Kidney (tissue), 14 donors: ENCODE results near the gene TRAPPC4. TPM values are rescaled to one million over a fixed set of nuclear protein-coding genes. Genes with fewer than 3 reads are reported as not detected.
A peak's percentile ranks its signal among the peaks of the same experiment; 100 is the strongest.
"Not testable (repeated sequence)": the region's sequence is repeated elsewhere in the genome, so short reads cannot be mapped to it uniquely, and the experiment has no call there.

Experiments used
- DNase-seq, 5 donors: peaks; one replicate each; pipeline ENCODE4 v3.0.0-alpha.2; 2013 to 2020
- FAIRE-seq: peaks from 2 replicates; lab custom pipeline; 2012; peaks lifted over from hg19 to GRCh38; lab: Jason Lieb, UNC
- H3K27ac ChIP-seq, 2 donors: one replicate each; pipeline ENCODE4 v1.7.0; 2013; ENCODE audit warnings: low read depth in 2 of 2, low read length in 2 of 2, inconsistent platforms in 1 of 2
- H3K27me3 ChIP-seq: one replicate; pipeline ENCODE4 v1.7.1; 2013; ENCODE audit warnings: low read length, inconsistent platforms; ENCODE audit not compliant: control insufficient read depth, insufficient read depth
- H3K36me3 ChIP-seq, 3 donors: one replicate each; pipeline versions ENCODE4 v1.7.0 to v1.7.1; 2013; ENCODE audit warnings: low read length in 3 of 3, control low read depth in 1 of 3, inconsistent platforms in 1 of 3; ENCODE audit not compliant: insufficient read depth in 3 of 3, control insufficient read depth in 2 of 3
- H3K4me1 ChIP-seq, 3 donors: one replicate each; pipeline versions ENCODE4 v1.7.0 to v1.7.1; 2013; ENCODE audit warnings: low read length in 3 of 3, inconsistent platforms in 1 of 3, low read depth in 1 of 3; ENCODE audit not compliant: control insufficient read depth in 2 of 3, insufficient read depth in 2 of 3
- H3K4me3 ChIP-seq, 3 donors: one replicate each; pipeline versions ENCODE4 v1.7.0 to v1.8.1; 2013; ENCODE audit warnings: low read length in 3 of 3, control low read depth in 1 of 3, inconsistent platforms in 1 of 3
- H3K9ac ChIP-seq, 3 donors: one replicate each; pipeline versions ENCODE4 v1.7.0 to v1.7.1; 2013; ENCODE audit warnings: low read length in 3 of 3, control low read depth in 1 of 3, inconsistent platforms in 1 of 3
- H3K9me3 ChIP-seq, 3 donors: one replicate each; pipeline versions ENCODE4 v1.7.0 to v1.7.1; 2013; ENCODE audit warnings: low read length in 3 of 3, control low read depth in 1 of 3, inconsistent platforms in 1 of 3; ENCODE audit not compliant: control insufficient read depth in 2 of 3, insufficient read depth in 1 of 3
- intact Hi-C: fragments of 100-400 bp; cut with DNase I; formaldehyde crosslinking; loops from one replicate; pipeline ENCODE4 v1.11.1; 2022
- polyA plus RNA-seq: library from polyadenylated mRNA; stranded (reverse); fragments of 350-450 nt; fragmentation: Illumina TruSeq; extraction: RNeasy Lipid Tissue Mini Kit (QIAGEN cat#74804); gene quantifications from one replicate; pipeline ENCODE4 v1.2.3, GENCODE V29; 2014; ENCODE audit warnings: low read depth, low replicate concordance; ENCODE audit not compliant: insufficient read depth
- total RNA-seq: library from RNA; stranded (reverse); fragmentation: NEBNext Ultra II Directional; extraction: Animal tissue kit (Norgen Biotek cat#: 25700); gene quantifications from one replicate; pipeline ENCODE4 v1.2.1, GENCODE V29; 2021
- TF ChIP-seq, protein P1 (sequence below): IDR thresholded peaks from 3 replicates; pipeline ENCODE4 v1.5.1; 2012; ENCODE audit warnings: mild to moderate bottlenecking, moderate library complexity, borderline replicate concordance; ENCODE audit not compliant: insufficient read depth; ENCODE audit errors: extremely low read depth
- donor health status: control.
- donor health status: control.
- donor health status: control.
- donor health status: control.
- donor health status: control.
- donor health status: DM: yes; HTN: yes; CAD: no.
- donor health status: Normal renal cell carcinoma (clear cell type).

TRAPPC4 gene
- total and polyA plus RNA-seq, 2 donors from 2014 or later = 82.6 to 136 TPM

DNA sequence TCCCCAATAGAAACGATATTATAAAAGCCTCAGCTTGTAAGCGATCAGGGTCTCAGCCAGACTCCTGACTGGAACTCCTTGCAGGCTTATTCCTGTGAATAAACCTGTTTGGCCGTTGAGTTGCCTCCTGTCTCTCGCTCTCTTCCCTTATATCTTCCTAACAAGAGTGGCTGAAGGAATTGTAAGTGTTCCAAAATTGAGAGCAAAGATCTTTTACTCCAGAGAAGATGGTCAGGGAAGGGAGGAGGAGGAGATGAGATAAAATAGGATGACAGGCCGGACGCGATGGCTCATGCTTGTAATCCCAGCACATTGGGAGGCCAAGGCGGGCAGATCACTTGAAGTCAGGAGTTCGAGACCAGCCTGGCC, 13.3 kb downstream of the TRAPPC4 start:
- Histone ChIP-seq H3K9me3 (no peaks in the 10 kb centered on the region), H3K4me3 (no peak overlapping the region), H3K27ac (no peak overlapping the region), H3K9ac (no peak overlapping the region), H3K4me1 (peaks cover 5 to 24% (median 15%) of the 10 kb centered on the region in 3 donors), H3K36me3 (peaks cover 0 to 11% (median 8%) of the 10 kb centered on the region in 3 donors), H3K27me3 (no peaks in the 10 kb centered on the region)
- FAIRE-seq (no peak), DNase-seq (no peak)
- intact Hi-C loops = no loop called here
- TF ChIP-seq, protein P1, sequence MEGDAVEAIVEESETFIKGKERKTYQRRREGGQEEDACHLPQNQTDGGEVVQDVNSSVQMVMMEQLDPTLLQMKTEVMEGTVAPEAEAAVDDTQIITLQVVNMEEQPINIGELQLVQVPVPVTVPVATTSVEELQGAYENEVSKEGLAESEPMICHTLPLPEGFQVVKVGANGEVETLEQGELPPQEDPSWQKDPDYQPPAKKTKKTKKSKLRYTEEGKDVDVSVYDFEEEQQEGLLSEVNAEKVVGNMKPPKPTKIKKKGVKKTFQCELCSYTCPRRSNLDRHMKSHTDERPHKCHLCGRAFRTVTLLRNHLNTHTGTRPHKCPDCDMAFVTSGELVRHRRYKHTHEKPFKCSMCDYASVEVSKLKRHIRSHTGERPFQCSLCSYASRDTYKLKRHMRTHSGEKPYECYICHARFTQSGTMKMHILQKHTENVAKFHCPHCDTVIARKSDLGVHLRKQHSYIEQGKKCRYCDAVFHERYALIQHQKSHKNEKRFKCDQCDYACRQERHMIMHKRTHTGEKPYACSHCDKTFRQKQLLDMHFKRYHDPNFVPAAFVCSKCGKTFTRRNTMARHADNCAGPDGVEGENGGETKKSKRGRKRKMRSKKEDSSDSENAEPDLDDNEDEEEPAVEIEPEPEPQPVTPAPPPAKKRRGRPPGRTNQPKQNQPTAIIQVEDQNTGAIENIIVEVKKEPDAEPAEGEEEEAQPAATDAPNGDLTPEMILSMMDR = no peak

DNA sequence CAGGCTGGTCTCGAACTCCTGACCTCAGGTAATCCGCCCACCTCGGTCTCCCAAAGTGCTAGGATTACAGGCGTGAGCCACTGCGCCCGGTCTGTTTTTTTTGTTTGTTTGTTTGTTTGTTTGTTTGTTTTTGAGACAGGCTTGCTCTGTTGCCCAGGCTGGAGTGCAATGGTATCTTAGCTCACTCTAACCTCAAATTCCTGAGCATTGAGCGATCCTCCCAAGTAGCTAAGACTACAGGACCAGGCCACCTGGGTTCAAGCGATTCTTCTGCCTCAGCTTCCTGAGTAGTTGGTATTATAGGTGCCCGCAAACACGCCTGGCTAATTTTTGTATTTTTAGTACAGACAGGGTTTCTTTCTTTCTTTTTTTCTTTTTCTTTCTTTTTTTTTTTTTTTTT, 14.9 kb downstream of the TRAPPC4 start:
- intact Hi-C loops, H3K9me3 ChIP-seq, H3K4me3 ChIP-seq, H3K36me3 ChIP-seq, H3K9ac ChIP-seq, H3K27me3 ChIP-seq, DNase-seq, FAIRE-seq, H3K27ac ChIP-seq: not testable (repeated sequence)
- H3K4me1 ChIP-seq = peaks cover 5 to 14% (median 9%) of the 10 kb centered on the region in 3 donors

DNA sequence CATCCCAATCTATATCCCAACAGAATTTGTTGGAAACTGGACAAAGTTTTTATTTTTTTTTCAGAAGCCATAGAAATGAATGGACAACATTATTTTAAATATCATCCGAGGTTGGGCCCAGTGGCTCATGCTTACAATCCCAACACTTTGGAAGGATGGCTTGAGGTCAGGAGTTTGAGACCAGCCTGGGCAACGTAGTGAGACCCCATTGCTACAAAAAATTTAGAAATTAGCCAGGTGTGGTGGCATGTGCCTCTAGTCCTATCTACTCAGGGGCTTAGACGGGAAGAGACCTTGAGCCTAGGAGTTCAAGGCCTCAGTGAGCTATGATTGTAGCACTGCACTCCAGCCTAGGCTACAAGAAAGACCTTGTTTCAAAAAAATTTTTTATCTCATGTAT, 16.2 kb downstream of the TRAPPC4 start:
- no peaks in the 10 kb centered on the region for H3K27me3 ChIP-seq
- H3K4me1 ChIP-seq = peaks cover 0 to 3% (median 0%) of the 10 kb centered on the region in 3 donors
- no peak overlapping the region for H3K4me3 ChIP-seq
- no peaks in the 10 kb centered on the region for H3K36me3 ChIP-seq
- no peak for DNase-seq
- TF ChIP-seq, protein P1 = no peak
- no peak overlapping the region for H3K27ac ChIP-seq
- no peaks in the 10 kb centered on the region for H3K9me3 ChIP-seq
- intact Hi-C loops = no loop called here
- no peak overlapping the region for H3K9ac ChIP-seq
- FAIRE-seq = no peak

DNA sequence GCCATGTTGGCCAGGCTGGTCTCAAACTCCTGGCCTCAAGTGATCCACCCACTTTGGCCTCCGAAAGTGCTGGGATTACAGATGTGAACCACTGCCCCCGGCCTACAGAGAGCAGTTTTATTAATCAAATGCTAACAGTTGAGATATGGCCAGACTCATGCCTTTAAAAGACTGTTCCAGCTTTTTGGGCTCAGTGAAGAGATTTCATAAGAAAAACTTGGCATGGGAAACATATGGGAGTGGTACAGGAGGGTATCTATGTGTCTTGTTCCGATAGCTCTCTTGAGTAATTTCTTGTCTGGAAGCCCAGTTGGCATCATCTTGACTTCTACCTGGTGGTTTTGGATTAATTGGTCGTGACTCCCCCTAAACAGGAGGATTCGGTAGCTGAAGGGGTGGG, 20.3 kb downstream of the TRAPPC4 start:
- Histone ChIP-seq H3K27me3 (no peaks in the 10 kb centered on the region), H3K27ac (no peak overlapping the region), H3K9ac (no peak overlapping the region), H3K4me1 (no peaks in the 10 kb centered on the region), H3K36me3 (no peaks in the 10 kb centered on the region), H3K9me3 (no peaks in the 10 kb centered on the region), H3K4me3 (no peak overlapping the region)
- intact Hi-C loops = no loop called here
- no peak for DNase-seq
- TF ChIP-seq, protein P1 = no peak
- no peak for FAIRE-seq

DNA sequence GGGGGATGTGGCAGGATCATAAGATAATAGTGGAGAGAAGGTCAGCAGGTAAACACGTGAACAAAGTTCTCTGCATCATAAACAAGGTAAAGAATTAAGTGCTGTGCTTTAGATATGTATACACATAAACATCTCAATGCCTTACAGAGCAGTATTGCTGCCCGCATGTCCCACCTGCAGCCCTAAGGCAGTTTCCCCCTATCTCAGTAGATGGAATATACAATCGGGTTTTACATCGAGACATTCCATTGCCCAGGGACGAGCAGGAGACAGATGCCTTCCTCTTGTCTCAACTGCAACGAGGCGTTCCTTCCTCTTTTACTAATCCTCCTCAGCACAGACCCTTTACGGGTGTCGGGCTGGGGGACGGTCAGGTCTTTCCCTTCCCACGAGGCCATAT, 20.9 kb downstream of the TRAPPC4 start:
- peak in 1 of 5 donors; percentile 8 for DNase-seq
- H3K4me3 ChIP-seq, H3K27ac ChIP-seq, H3K9me3 ChIP-seq, H3K4me1 ChIP-seq, FAIRE-seq, H3K27me3 ChIP-seq, H3K36me3 ChIP-seq, H3K9ac ChIP-seq, intact Hi-C loops: not testable (repeated sequence)
